Suprapubic skin (tissue), 3 donors: Measurements from ENCODE around the gene ATP11B.
"Not testable (repeated sequence)": the region's sequence is repeated elsewhere in the genome, so short reads cannot be mapped to it uniquely, and the experiment has no call there.

Source experiments
- EP300 ChIP-seq: sonication (generic); formaldehyde crosslinking; IDR thresholded peaks from one replicate; pipeline ENCODE4 v1.6.1; 2017; ENCODE audit warnings: antibody characterized with exemption
- POLR2A ChIP-seq, 2 donors: fragments of 450-650 bp; IDR thresholded peaks; one replicate each; pipeline ENCODE4 v1.6.1; 2017; ENCODE audit warnings: antibody characterized with exemption in 2 of 2, mild to moderate bottlenecking in 2 of 2, moderate library complexity in 2 of 2
- TF ChIP-seq, protein P1 (sequence below), 2 donors: fragments of 200-600 bp in 1 of 2; fragments of 450-650 bp in 1 of 2; sonication (generic) in 1 of 2; IDR thresholded peaks; one replicate each; pipeline ENCODE4 v1.5.1; 2016 to 2019; ENCODE audit warnings: antibody characterized with exemption in 2 of 2, mild to moderate bottlenecking in 1 of 2, moderate library complexity in 1 of 2

DNA sequence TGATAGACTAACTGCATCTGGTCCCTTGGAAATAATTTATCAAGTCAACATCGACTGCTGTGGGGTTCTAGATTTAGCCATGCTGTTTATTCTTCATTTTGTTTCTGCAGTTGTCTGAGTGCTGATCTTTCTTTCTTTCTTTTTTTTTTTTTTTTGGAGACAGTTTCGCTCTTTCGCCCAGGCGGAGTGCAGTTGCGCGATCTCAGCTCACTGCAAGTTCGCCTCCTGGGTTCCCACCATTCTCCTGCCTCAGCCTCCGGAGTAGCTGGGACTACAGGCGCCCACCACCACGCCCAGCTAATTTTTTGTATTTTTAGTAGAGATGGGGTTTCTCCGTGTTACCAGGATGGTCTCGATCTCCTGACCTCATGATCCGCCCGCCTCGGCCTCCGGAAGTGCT, 5.8 kb downstream of the ATP11B start:
- not testable (repeated sequence) for TF ChIP-seq POLR2A (IDR thresholded peaks at IDR 0.05); EP300
- TF ChIP-seq, protein P1, sequence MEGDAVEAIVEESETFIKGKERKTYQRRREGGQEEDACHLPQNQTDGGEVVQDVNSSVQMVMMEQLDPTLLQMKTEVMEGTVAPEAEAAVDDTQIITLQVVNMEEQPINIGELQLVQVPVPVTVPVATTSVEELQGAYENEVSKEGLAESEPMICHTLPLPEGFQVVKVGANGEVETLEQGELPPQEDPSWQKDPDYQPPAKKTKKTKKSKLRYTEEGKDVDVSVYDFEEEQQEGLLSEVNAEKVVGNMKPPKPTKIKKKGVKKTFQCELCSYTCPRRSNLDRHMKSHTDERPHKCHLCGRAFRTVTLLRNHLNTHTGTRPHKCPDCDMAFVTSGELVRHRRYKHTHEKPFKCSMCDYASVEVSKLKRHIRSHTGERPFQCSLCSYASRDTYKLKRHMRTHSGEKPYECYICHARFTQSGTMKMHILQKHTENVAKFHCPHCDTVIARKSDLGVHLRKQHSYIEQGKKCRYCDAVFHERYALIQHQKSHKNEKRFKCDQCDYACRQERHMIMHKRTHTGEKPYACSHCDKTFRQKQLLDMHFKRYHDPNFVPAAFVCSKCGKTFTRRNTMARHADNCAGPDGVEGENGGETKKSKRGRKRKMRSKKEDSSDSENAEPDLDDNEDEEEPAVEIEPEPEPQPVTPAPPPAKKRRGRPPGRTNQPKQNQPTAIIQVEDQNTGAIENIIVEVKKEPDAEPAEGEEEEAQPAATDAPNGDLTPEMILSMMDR (IDR thresholded peaks at IDR 0.05), result not testable (repeated sequence)
